ENCODE results near the gene SLC7A10. TPM values are rescaled to one million over a fixed set of nuclear protein-coding genes. Genes with fewer than 3 reads are reported as not detected.

SLC7A10 gene
- total and polyA plus RNA-seq, 12 donors: 0.31 to 0.70 (median 0.64) TPM; not detected in 7

DNA sequence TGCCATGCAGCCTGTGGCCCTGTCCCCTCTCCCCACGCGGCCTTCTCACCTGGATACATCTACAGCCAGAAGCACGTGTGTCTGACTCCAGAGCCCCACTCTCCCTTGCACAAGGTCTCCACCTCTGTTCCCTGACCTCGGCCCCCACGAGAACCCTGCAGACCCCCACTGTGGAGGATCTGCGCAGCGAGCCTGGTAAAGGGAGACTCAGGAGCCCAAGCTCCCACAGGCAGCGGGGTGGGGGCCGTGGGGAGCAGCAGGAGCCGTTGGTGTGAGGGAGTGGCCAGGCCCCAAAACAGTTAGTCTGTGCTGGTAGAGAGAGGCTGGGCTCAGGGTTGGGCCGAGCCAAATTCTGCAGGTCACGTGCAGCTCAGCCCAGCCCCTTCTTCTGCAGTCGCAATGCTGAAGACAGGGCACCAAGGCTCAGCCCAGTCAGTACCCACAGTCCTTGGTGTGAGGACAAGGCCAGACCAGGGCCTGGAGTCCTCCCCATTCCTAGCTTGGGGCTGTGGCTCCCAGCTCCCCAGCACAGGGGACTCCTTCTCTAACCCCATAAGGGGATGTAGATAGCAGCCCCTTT, 28.7 kb upstream of the SLC7A10 start:
- Histone ChIP-seq H3K9me3 (peaks cover 0 to 17% (median 4%) of the 10 kb centered on the region in 11 donors), H3K27ac (no peak overlapping the region), H3K4me3 (no peak overlapping the region), H3K4me1 (peaks cover 0 to 15% (median 0%) of the 10 kb centered on the region in 9 donors), H3K36me3 (no peaks in the 10 kb centered on the region), H3K27me3 (peaks cover 0 to 35% (median 30%) of the 10 kb centered on the region in 7 donors)
- DNase-seq (no peak), ATAC-seq (no peak)
- intact Hi-C loops (cut with DNase I): no loop called here
- 64 to 77% methylated on average over 13 of the region's 13 CpGs for WGBS, 2 donors
- TF ChIP-seq, protein P1, sequence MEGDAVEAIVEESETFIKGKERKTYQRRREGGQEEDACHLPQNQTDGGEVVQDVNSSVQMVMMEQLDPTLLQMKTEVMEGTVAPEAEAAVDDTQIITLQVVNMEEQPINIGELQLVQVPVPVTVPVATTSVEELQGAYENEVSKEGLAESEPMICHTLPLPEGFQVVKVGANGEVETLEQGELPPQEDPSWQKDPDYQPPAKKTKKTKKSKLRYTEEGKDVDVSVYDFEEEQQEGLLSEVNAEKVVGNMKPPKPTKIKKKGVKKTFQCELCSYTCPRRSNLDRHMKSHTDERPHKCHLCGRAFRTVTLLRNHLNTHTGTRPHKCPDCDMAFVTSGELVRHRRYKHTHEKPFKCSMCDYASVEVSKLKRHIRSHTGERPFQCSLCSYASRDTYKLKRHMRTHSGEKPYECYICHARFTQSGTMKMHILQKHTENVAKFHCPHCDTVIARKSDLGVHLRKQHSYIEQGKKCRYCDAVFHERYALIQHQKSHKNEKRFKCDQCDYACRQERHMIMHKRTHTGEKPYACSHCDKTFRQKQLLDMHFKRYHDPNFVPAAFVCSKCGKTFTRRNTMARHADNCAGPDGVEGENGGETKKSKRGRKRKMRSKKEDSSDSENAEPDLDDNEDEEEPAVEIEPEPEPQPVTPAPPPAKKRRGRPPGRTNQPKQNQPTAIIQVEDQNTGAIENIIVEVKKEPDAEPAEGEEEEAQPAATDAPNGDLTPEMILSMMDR (IDR thresholded peaks at IDR 0.05): no peak

DNA sequence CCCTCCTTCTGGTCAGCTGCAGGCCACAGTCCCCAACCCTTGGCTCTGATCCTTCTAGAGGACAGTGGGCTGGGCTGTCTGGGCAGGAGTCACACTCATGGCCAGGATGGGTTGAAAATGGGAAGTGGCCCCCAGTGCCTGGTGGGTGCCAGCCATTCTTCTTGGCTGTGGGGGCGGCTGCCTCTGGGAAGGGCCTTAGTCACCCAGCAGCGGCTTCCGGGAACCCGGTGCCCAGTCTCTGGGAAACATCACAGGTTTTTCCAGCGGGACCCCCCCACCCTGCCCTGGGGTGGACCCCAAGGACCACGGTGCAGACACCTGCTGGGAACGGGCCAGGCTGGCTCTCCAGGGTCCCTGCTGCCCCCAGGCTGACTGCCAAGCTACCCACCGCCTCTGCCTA, 27.3 kb upstream of the SLC7A10 start:
- H3K36me3 ChIP-seq: no peaks in the 10 kb centered on the region
- H3K27ac ChIP-seq: no peak overlapping the region
- H3K4me1 ChIP-seq: peaks cover 0 to 23% (median 0%) of the 10 kb centered on the region in 9 donors
- ATAC-seq (peak in 3 of 8 donors; percentile 14 to 46 (median 21)), DNase-seq (no peak)
- intact Hi-C loops (cut with DNase I): no loop called here
- 73 to 83% methylated on average over 6 to 8 of the region's 8 CpGs for WGBS, 2 donors
- peaks cover 0 to 35% (median 30%) of the 10 kb centered on the region in 7 donors for H3K27me3 ChIP-seq
- TF ChIP-seq, protein P1 (IDR thresholded peaks at IDR 0.05): no peak
- peaks cover 0 to 7% (median 4%) of the 10 kb centered on the region in 11 donors for H3K9me3 ChIP-seq
- H3K4me3 ChIP-seq: no peak overlapping the region

DNA sequence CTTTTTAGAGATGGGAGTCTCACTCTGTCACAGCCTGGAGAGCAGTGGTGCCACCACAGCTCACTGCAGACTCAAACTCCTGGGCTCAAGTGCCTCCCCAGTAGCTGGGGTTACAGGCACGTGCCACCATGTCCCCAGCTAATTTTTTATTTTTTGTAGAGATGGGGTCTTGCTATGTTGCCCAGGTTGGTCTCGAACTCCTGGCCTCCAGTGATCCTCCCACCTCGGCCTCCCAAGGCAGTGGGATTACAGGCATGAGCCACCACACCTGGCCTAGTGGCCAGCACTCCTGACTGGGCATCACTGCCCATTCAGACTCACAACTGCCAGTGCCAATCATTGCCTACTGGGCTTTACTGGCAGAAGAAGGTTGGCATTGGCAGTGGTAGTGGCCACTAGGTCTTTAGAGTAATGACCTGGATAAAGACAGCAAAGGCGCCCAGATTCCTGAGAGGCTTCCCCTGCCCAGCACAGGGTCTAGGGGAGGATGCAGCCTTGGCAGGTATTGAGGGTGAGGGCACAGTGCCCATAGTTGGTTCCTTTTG, 26.8 kb upstream of the SLC7A10 start:
- intact Hi-C loops (cut with DNase I): no loop called here
- H3K4me3 ChIP-seq: no peak overlapping the region
- TF ChIP-seq, protein P1 (IDR thresholded peaks at IDR 0.05): no peak
- H3K27me3 ChIP-seq: peaks cover 0 to 35% (median 30%) of the 10 kb centered on the region in 7 donors
- H3K4me1 ChIP-seq: peaks cover 0 to 23% (median 0%) of the 10 kb centered on the region in 9 donors
- H3K27ac ChIP-seq: no peak overlapping the region
- WGBS, 2 donors: 82 to 93% methylated on average over 4 of the region's 4 CpGs
- ATAC-seq: no peak
- no peaks in the 10 kb centered on the region for H3K36me3 ChIP-seq
- no peak for DNase-seq
- H3K9me3 ChIP-seq: peaks cover 0 to 2% (median 0%) of the 10 kb centered on the region in 11 donors

DNA sequence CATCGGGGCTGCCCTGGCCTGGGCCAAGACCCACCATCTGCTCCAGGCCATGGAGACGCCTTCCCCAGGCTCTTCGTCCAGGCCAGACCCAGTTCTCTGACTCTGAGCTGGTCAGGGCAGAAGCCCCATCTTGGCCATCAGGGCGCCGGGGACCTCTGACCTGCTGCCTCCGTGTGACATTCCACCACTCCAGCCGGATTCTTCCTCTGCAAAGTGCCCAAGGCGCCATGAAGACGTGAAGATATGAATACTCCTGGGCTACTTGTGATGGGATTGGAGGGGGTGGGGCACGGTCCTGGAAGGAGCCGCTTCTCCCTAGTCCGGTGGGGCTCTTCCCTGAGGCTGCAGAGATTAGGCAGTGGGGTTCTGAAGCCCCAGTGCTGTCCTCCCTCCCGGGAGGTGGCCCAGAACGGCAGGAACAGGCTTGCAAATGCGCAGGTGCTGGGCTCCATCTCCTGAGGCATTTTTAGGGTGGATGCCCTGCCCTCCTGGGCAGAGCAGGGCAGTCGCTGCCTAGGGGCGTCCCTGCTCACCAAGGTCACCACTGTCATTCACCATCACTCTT, 26.0 kb upstream of the SLC7A10 start:
- intact Hi-C loops (cut with DNase I): no loop called here
- no peaks in the 10 kb centered on the region for H3K9me3 ChIP-seq
- ATAC-seq (no peak), DNase-seq (no peak)
- H3K36me3 ChIP-seq: no peaks in the 10 kb centered on the region
- TF ChIP-seq, protein P1 (IDR thresholded peaks at IDR 0.05): no peak
- no peak overlapping the region for H3K4me3 ChIP-seq
- WGBS, 2 donors: 62 to 69% methylated on average over 17 of the region's 17 CpGs
- peaks cover 0 to 35% (median 30%) of the 10 kb centered on the region in 7 donors for H3K27me3 ChIP-seq
- peaks cover 0 to 23% (median 0%) of the 10 kb centered on the region in 9 donors for H3K4me1 ChIP-seq
- H3K27ac ChIP-seq: no peak overlapping the region

All from heart right ventricle (tissue), 16 donors.